Right renal cortex interstitium (tissue), 3 donors: ENCODE results near the gene BMX. TPM values are rescaled to one million over a fixed set of nuclear protein-coding genes. Genes with fewer than 3 reads are reported as not detected.

Experiments used
- DNase-seq, 3 donors: peaks; one replicate each; pipeline ENCODE4 v3.0.0-alpha.2; 2013; ENCODE audit warnings: low read depth in 3 of 3, low spot score in 2 of 3
- polyA plus RNA-seq, 3 donors: library from polyadenylated mRNA; unstranded; fragments of 120-200 nt; gene quantifications; one replicate each; pipeline ENCODE4 v1.2.1, GENCODE V29; 2013; ENCODE audit not compliant: insufficient read length in 3 of 3

BMX gene
- polyA plus RNA-seq, 3 donors, result 0.31 to 0.51 (median 0.51) TPM

GRCh38 chrX:15505101-15505500, 4.5 kb downstream of the BMX start:
- no peak for DNase-seq

- no peak for DNase-seq
These were observed 6.4 kb downstream of the BMX start for GRCh38 chrX:15507005-15507404.

GRCh38 chrX:15509845-15510244, 9.2 kb downstream of the BMX start:
- no peak for DNase-seq

- no peak for DNase-seq
These were observed 11.0 kb downstream of the BMX start for GRCh38 chrX:15511563-15511962.

GRCh38 chrX:15512401-15512965, 11.9 kb downstream of the BMX start:
- DNase-seq, result no peak

GRCh38 chrX:15514279-15514678, 13.7 kb downstream of the BMX start:
- DNase-seq, result no peak

GRCh38 chrX:15515931-15516330, 15.3 kb downstream of the BMX start:
- DNase-seq, result no peak

- DNase-seq, result no peak
These were observed 21.9 kb downstream of the BMX start for GRCh38 chrX:15522464-15522863.

GRCh38 chrX:15523088-15523487, 22.5 kb downstream of the BMX start:
- no peak for DNase-seq

GRCh38 chrX:15524417-15524816, 23.8 kb downstream of the BMX start:
- no peak for DNase-seq

GRCh38 chrX:15525664-15526416, 25.2 kb downstream of the BMX start:
- DNase-seq, result no peak

- DNase-seq, result no peak
These were observed 28.6 kb downstream of the BMX start for GRCh38 chrX:15529165-15529564.

- DNase-seq, result no peak
These were observed 29.7 kb downstream of the BMX start for GRCh38 chrX:15530318-15530717.

GRCh38 chrX:15546745-15547144, 46.1 kb downstream of the BMX start:
- no peak for DNase-seq

GRCh38 chrX:15547356-15547755, 46.7 kb downstream of the BMX start:
- no peak for DNase-seq

GRCh38 chrX:15549189-15550012, 48.8 kb downstream of the BMX start:
- DNase-seq, result no peak

- no peak for DNase-seq
These were observed 58.6 kb downstream of the BMX start for GRCh38 chrX:15559227-15559626.

GRCh38 chrX:15560924-15561323, 60.3 kb downstream of the BMX start:
- no peak for DNase-seq

- no peak for DNase-seq
These were observed 62.4 kb downstream of the BMX start for GRCh38 chrX:15563056-15563455.

GRCh38 chrX:15564981-15565579, 64.5 kb downstream of the BMX start:
- peak in 1 of 3 donors; percentile 10 for DNase-seq

GRCh38 chrX:15566244-15566643, 65.6 kb downstream of the BMX start:
- DNase-seq, result no peak
